BJ (cell line): ENCODE measurements around the gene FOXP1. TPM values are rescaled to one million over a fixed set of nuclear protein-coding genes. Genes with fewer than 3 reads are reported as not detected.
A peak's percentile ranks its signal among the peaks of the same experiment; 100 is the strongest.

Experiments
- CTCF ChIA-PET: fragments of 350-600 bp; formaldehyde crosslinking; extraction: SDS; loops from one replicate; lab custom pipeline; 2021; ENCODE audit warnings: antibody characterized with exemption, inconsistent platforms; lab: Yijun Ruan, JAX
- POLR2A ChIA-PET: fragments of 300-600 bp; sonication (Branson Sonifier 250); formaldehyde crosslinking; extraction: SDS; loops from one replicate; lab custom pipeline; 2021; ENCODE audit warnings: antibody characterized with exemption; lab: Charles Lee
- DNase-seq: peaks from one replicate; pipeline ENCODE4 v3.0.0-alpha.2; 2011; ENCODE audit warnings: low read depth
- H3K27me3 ChIP-seq: 2 replicates; pipeline ENCODE4 v1.6.0; 2011; ENCODE audit warnings: low read length; ENCODE audit not compliant: control insufficient read depth, insufficient read depth
- H3K36me3 ChIP-seq: 2 replicates; pipeline ENCODE4 v1.5.1; 2011; ENCODE audit warnings: low read length; ENCODE audit not compliant: control insufficient read depth, insufficient read depth
- H3K4me3 ChIP-seq: 2 replicates; pipeline ENCODE4 v1.5.1; 2011; ENCODE audit warnings: low read depth, mild to moderate bottlenecking, control low read depth, low read length
- CTCF ChIP-seq: IDR thresholded peaks from 2 replicates; pipeline ENCODE4 v1.5.1; 2011; ENCODE audit warnings: low read depth, mild to moderate bottlenecking, control low read depth, inconsistent platforms, low read length, moderate library complexity; ENCODE audit not compliant: insufficient read depth
- polyA plus RNA-seq: library from polyadenylated mRNA; depleted of rRNA; stranded (reverse); fragments of >200 nt; gene quantifications from 2 replicates; pipeline ENCODE4 v1.2.3, GENCODE V29; 2011

The FOXP1 gene
- polyA plus RNA-seq, 1 experiment = 37.0 TPM

GRCh38 chr3:70984776-70985482, 598.6 kb downstream of the FOXP1 start:
- POLR2A ChIA-PET = no interaction called here
- CTCF ChIA-PET = no interaction called here
- DNase-seq = no peak
- Histone ChIP-seq H3K4me3 (no peak overlapping the region), H3K27me3 (no peaks in the 10 kb centered on the region), H3K36me3 (peaks cover 1% of the 10 kb centered on the region)
- no peak for TF ChIP-seq CTCF

GRCh38 chr3:70982700-70983140, 600.8 kb downstream of the FOXP1 start:
- ChIA-PET CTCF (no interaction called here), POLR2A (interaction anchor here (0.6 kb wide), 1 partner anchor 47 kb away, joined by 4 read pairs; no protein-coding TSS in a partner anchor)
- H3K36me3 ChIP-seq = peaks cover 4% of the 10 kb centered on the region

GRCh38 chr3:70982284-70982683, 601.2 kb downstream of the FOXP1 start:
- no peaks in the 10 kb centered on the region for H3K27me3 ChIP-seq
- POLR2A ChIA-PET = interaction anchor here (0.6 kb wide), 1 partner anchor 48 kb away, joined by 4 read pairs; no protein-coding TSS in a partner anchor
- H3K36me3 ChIP-seq = peaks cover 6% of the 10 kb centered on the region
- H3K4me3 ChIP-seq = no peak overlapping the region
- peak; percentile 31 for DNase-seq
- CTCF ChIA-PET = no interaction called here
- TF ChIP-seq CTCF = no peak

More at GRCh38 chr3:70982700-70983140, 600.8 kb downstream of the FOXP1 start:
- Histone ChIP-seq H3K27me3 (no peaks in the 10 kb centered on the region), H3K4me3 (no peak overlapping the region)
- TF ChIP-seq CTCF = no peak
- peak; percentile 68 for DNase-seq

GRCh38 chr3:70981231-70981880, 602.2 kb downstream of the FOXP1 start:
- CTCF ChIA-PET = interaction anchor here (0.6 kb wide), 1 partner anchor 232 kb away, joined by 3 read pairs; no protein-coding TSS in a partner anchor
- H3K36me3 ChIP-seq = peaks cover 10% of the 10 kb centered on the region

More at GRCh38 chr3:70981231-70981880, 602.2 kb downstream of the FOXP1 start:
- POLR2A ChIA-PET = no interaction called here
- no peak overlapping the region for H3K4me3 ChIP-seq
- no peaks in the 10 kb centered on the region for H3K27me3 ChIP-seq
- no peak for DNase-seq
- no peak for TF ChIP-seq CTCF
